Stimulated activated CD8-positive, alpha-beta memory T cell treated with anti-CD3 and anti-CD28 coated beads, Interleukin-7, amount 100 ng/mL, for 1 hour (primary cell): ENCODE results near the gene TP53BP2.

ENCODE experiments used
- DNase-seq, 2 donors: peaks; one replicate each; pipeline ENCODE4 v3.0.0-alpha.2; 2020; ENCODE audit warnings: low read depth in 2 of 2

The TP53BP2 gene

DNA sequence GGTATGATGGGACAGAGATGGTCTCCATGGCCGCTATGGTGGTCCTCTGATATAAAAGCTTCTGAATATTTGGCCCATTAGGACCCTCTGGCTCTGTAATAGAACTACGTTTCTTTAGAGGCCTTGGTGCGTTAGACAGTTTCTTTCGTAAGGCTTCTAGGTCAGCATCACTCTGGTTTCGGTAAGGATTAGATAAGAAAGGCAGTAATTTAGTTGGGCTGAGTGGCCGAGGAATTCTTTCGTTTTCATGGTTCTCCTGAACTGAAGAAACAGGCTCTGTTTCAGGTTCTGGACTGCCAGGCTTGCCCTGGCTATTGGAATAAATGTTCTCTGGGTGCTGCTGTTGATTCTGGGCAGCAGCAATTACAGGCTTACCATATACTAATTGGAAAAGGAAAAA lies 49.5 kb downstream of the TP53BP2 start:
- DNase-seq, result no peak

DNA sequence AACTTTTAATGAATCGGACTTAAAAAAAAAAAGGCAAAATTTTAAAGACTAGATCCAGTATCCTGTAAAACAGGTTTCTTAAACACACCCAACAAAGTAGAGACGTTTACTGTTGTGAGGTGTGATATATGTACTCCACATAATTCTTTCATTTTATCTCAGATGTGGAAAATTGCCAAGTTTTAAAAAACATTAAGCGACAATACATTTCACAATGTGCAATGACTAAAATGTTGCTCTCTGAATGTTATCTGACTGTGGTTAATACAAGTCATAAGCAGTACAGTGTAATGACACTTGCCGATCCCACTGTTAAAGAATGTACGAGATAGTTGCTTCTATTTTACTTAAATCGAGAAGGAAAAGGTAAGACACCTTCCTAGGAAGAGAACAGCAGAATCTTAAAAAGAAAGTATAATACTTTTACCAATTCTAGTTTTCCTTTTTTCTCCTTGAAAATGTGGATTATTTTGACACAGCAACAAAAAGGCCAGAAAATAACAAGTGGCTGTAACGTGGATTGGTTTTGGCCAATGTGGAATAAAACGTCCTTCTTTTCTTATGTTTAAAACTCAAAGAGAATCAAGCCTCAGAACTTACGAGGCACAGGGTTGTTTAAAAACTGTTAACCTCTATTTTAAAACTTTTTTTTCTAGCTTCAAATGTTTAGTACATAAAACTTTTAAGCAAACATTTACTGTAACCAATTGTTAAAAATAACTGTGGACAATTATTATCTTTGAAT lies 51.4 kb downstream of the TP53BP2 start:
- DNase-seq, result no peak

DNA sequence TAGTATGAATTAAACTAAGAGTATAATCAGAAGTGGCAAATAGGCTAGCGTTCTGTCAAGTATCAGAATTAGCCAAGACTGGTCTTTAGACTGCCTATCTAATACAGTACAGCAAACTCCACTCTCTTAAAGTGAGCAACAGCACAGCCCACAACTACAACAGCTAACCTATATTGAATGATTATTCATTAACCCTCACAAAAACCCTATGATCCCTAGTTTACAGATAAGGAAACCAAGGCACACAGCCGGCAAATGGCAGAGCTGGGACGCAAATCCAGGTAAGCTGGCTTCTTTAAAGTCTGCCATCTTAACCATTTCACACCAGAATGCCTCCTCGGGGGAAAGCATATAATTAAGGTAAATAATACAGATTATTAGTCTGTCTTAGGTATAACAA lies 52.0 kb downstream of the TP53BP2 start:
- DNase-seq, result no peak

DNA sequence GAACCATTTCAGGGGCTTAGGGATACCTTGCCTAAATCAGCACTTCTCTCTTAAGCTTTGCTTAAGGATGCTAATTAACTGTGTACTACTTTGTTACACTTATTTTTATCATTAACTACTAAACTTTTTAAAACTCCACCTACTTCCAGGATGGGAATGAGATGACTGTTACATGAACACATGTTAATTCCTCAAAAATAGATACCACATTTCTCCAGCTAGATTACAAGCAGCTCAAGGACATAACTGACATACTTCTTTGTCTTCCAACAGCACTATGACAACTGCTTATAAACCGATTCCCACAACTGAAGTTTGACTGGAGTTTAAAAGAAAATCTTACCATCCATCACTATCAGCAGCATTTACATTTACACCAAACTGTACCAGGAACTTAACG lies 53.7 kb downstream of the TP53BP2 start:
- DNase-seq, result no peak

DNA sequence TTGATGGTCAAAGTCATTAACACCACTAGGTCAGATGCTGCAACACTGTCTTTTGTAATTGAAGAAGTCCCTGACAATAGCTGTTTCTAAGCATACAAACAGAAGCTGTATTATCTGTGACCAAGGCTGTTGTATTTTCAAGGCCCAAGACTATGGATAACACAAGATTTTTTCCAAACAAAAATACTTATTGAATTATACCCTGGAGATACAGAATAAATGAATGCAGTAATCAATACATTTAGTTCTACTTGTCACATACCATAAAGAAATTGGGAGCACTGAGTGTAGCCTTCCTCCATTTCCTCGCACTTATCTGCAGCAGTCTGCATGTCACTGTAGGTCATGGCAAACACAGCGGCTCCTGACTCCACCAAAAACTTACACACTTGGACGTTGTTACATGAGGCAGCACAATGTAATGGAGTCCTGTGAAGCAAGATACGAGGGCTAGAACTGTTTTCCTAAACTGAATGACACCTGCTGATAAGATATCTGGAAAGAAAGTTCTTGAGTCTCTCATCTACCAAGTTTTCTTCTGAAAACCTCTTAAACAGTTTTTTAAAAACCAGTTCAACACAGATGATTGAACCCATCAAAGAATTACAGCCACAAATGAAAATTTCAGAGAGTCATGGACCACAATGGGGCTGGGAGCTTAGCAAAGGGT lies 56.9 kb downstream of the TP53BP2 start:
- no peak for DNase-seq

DNA sequence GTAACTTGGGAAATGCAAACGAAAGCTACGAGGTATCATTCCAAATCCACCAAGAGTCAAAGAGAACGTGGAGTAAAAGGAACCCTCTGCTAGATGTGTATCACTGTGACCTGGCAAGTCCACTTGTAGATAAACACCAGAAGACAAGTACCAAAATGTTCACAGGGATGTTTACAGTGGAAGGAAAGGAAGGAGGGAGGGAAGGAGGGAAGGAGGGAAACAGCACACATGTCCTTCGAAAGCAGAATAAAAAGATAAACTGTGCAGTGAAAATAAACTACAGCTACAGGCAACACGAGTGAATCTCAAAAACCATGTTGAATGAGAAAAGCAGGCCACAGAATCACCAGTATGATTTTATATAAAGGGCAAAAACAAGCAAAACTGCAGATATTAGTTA lies 59.9 kb downstream of the TP53BP2 start:
- DNase-seq, result no peak

DNA sequence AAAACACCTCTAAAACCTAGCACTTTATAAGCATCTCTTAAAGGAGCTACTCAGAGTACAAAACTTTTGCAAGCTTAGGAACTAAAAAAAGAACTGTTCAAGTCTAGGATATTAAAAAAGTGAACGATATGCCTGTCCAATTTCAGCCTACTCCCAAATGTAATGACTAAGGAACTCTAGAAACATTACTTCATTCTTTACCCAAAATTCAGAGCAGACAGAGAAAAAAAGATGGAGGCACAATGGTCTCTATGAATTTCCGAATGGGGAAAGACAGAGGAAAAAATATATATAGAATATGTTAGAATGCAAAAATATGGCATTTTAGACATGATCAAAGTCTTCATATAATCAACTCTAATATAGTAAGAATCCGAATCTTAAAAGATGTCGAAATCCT lies 61.2 kb downstream of the TP53BP2 start:
- DNase-seq, result no peak

DNA sequence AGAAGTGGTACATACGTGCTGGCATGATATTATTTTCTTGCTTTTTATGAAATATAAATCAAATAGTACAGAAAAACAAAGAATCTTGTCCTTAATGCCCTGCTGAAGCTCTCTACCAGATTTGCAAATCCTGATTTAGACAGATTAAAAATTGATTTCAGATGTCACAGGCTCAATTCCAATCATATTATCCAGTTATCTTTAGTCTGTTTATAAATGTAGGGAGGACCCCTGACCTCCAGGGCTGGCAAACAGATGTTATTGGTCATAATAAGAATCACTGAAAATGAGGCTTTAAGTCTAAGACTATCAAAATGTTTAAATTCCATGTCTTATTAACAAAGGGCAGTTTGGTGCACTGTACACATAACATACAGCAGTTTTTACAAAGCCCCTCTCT lies 62.1 kb downstream of the TP53BP2 start:
- no peak for DNase-seq

DNA sequence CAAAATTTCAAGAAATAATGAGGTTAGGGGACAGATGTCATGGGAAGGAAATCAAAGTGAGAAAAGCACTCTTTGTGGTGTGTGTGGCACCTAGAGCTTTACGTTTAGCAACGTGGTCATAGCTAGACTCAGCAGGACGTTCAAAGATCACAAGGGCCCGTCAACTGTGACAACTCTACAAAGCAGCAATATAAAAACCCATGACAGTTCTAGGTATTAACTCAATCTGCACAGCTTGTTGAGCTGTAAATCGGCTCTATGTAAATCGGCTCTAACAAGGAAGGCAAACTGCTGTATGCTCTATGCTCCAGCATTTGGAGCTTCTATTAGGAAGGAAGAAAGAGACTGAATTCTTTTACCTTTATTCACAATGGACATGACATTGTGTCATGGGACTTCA lies 64.8 kb downstream of the TP53BP2 start:
- DNase-seq, result no peak

DNA sequence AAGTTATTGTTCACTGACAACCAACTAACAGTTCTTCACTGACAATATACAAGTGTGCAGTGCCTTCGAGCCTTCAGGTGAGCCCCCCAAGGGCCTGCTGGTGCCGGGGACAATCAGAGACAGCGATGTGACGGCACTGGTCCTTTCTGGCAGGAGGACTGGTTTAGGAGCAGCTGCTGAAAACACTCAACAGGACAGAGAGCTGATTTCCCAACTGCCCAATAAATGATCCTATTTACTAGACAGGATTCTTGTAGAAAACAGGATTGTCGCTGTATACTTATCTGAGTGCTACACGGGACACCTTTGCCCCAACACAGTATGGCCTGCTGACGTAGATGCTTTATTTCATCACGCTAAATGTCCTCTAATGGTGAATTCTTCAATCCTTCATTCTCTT lies 65.4 kb downstream of the TP53BP2 start:
- no peak for DNase-seq

DNA sequence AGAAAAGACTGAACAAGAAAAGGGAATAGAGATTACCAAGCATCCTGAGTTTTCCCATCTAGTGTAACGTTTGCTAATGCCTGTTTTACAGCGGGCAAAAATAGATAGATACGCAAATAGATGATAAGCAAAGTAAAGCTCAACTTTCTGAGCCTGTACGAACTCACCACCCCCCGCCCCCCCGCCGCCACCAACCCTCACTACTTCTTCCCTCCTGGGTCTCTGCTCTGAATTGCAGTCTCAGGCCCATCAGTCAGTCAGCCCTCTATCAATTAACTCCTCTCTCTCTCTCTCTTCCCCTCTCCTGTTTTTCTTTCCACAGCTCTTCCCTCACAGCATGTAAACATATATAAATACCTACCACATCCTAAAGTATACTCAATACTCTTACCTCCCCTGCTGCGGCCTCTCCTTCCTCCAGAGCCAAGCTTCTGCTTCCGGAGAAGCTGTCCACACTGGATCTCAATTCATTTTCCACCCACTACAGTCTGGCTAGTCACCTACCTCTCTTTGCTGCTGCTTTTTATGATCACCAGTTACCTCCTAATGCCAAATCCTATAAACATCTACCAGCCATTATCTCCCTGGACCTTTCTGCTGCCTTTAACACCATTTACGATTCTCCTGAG lies 68.8 kb downstream of the TP53BP2 start:
- no peak for DNase-seq

DNA sequence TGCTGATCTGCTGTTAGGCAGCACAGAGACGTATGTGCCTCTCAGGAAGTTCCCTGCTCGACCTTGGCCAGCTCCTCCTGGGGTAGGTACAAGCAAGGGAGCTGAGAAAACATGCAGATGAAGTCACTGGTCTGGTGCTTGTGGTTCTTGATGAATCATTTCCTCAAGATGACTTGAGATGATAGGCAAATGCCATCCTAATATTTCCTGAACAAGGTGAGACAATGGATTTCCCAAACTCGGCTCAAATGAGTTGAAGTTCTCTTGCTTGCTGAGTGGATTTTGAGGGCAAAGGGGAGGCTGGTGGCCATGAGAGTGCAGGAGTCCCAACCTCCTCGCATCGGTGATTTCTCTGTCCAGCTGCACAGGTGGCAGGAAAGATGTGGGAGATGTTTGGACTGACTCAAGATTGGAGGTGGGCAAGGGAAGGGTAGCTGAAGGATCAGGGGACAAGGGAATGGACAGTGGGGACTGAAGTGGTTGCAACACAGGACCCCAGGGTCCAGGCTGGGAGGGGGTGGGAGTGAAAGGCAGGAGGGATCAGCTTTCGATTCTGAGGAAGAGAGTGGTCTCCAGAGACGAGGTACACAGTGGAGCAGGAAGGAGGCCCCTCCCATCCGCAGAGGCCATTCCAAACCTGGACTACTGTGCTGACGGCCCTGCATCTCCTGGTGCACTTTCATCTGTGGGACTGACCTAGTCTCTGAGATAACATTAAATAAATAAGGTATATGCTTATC lies 69.5 kb downstream of the TP53BP2 start:
- DNase-seq, result no peak

DNA sequence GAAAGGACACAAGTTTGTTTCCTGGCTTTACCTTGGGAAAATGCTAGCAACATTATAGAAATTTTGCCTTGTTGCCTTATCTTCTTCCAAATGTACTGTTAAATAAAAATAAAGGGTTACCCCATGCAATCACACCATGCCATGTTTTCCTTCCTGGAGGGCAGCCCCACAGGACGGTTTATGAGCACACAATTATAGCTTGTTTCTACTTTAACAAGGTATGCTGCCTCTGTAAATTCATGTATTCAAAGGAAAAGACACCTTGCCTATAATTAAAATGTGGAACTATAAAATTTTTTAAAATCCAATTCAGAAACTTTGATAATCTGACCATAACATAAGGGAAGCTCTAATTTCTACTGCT lies 70.1 kb downstream of the TP53BP2 start:
- no peak for DNase-seq

DNA sequence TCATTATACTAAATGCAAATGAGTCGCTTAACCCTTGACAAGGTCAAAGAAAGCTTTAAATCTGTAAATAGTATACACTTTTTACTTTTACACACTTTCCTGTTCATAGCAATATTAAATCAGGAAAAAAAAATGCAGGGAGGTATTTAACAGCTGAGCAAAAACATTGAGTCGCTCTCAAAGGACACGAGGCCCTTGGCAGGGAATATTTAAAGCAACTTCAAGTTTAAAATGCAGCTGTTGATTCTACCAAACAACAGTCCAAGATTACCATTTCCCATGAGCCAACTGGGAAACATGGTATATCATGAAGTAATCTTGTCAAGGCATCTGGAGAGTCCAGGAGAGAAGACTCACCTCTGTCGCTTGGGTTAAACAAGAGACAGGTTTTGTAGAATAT lies 70.7 kb downstream of the TP53BP2 start:
- DNase-seq, result no peak

DNA sequence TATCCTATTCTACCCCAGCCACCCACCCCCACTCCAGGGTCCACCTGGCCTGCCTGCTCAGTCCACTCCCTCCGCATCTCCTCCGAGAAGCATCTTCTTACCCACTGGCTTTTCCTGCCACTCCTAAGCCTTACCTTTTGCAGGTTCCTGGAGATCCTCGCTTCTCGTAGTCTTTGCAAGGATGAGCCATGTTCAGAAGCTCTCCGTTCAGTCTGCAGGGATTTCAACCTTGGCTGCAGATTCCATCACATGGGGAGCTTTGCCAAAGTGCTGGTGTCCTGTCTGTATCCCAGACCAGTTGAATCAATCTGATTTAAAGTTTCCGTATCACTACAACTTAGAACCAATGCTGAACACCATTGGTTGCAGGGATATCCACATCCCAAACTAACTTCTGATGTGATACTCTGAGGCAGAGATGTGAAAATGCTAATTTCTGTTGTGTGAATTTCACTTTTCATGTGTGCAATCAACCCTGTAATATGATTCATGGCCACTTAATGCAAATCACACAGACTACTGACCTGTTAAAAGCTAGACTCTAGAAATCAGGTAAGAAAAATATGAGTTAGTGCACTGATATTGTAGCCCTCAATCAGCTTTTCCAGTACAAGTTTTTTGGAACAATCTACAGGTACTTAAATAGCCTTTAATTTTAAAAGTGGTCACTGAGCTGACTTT lies 71.5 kb downstream of the TP53BP2 start:
- DNase-seq, result no peak

DNA sequence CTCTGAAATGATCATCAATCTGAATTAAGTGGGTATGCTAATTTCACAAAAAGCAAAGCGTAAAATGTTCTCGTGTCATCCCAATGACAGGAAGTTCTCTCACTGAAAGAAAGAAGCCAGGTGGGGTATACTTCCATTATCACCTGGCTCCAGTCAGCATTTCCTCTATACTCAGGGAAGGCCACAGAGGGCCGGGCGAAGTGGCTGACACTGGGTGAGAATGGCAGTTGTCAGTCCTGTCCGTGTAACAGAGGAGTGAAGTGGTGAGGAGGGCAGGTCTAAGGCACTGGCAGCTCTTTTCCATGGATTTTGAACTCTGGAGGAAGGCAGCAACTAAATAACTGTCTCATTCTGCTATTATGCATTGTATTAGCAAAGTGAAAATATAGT lies 73.0 kb downstream of the TP53BP2 start:
- DNase-seq, result no peak

DNA sequence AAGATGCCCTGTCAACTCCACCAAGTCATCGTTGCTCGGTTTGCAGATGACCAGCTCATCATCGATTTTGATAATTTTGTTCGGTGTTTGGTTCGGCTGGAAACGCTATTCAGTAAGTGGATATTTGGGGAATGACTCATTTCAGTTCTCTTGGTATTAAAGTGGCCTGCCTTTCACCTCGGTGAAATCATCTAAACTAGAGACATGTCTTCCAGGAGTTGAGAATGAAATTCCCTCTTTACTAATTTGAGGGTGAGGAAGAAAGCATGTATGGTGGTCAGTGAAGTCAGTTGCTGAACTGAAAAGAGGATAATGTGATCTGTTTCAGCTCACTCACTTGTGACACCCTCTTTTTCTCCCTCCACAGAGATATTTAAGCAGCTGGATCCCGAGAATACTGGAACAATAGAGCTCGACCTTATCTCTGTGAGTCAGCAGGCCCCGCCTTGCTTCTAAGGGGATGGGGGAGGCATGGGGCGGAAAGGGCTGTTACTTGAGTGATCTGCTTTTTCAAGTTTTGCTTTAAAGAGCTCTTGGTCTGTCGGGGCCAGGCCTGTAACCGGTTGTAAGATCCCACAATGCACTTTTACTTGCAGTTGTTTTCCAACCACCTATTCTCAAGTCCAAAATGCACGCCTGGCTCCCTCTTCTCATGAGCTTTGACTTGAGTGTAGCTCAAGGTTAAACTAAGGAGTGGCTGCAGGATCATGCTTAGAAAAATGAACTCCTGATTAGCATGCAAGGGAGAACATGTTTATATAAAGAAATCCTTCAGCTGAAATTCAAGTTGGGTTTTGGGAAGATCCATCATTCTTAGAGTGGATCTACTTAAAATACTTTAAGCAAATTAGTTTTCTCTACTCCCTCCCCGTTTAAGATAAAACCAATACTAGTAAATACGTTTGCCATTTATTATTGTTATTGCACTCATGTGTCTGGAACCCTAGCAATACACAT lies 73.7 kb downstream of the TP53BP2 start:
- DNase-seq, result no peak

DNA sequence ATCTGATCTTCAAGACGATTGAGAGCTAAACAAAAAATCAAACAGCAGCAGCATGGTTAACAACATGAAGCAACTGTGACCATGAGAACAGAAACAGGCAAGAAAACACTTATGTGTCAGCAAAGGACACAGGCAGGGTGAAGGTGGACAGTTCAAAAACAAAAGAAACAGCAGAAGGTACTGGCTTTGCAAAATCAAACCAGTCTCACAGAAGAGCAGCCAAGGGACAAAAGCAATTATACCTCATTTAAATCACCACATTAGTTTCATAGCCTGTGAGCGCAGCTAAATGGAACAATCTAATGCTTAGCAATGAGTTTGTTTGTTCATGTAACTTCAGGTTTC lies 74.3 kb downstream of the TP53BP2 start:
- DNase-seq, result no peak

DNA sequence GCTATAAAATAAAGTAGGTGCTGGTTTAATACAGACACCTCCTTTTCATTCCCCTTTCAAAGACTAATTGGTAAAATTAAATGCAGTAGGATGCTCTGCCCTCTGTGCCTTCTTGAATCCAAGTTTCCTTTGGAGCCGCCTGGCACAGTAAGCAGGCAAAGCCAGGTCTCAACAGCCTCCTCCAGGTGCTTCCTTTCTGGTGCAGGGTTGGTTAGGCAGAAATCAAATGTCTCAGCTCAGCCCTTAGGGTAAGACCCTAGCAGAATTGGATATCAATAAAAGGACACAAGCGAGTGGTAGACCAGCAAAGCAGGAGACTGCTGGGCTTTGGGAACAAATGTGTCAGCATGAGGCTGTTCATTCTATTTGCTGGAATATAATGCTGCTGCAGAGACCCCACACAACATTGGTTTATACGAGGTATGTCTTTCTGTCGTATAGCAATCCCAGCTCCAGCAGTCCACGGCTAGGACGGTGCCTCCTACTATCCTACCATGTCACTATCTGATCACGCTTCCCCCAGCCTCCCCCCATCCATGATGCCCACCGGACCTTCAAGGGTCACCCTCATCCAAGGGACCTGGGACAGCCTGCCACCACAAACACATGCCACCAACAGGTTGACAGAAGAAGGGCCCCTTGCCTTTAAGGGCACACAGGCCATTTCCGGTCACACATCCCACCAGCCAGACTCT lies 75.0 kb downstream of the TP53BP2 start:
- DNase-seq, result no peak

DNA sequence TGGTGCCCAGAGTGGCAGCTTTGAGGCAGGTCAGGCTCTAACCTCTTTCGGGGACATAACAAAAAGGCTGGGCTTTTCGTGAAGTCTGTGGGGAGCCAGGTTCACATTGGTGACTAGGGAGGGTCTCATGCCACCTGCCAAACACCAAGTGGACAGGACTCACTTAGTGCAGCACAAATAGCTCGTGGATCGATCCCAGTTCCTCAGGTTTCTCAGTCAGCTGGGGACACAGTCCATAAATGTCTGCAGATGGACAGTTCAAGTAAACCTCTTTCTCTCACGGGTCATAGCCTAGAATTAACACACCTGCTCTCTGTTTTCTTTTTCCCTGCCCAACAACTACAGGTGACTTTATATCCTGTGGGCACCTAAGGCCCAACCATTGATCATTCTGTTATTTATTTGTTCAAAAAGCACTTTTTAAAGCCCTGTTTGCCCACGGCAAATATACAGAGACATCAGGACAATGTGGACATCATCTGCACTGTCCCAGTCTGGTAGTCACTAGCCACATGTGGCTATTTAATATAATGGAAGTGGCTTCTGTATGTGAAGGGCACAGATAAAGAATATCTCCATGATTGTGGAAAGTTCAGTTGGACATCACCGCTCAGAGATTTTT lies 79.9 kb downstream of the TP53BP2 start:
- no peak for DNase-seq
